GM13977 (cell line): Measurements from ENCODE around the gene CADM1.

ENCODE experiments used
- DNase-seq: peaks from one replicate; pipeline ENCODE4 v3.0.0; 2012; ENCODE audit warnings: low spot score
- in situ Hi-C: fragments of 300-500 bp; cut with MboI; formaldehyde crosslinking; loops from one replicate; pipeline ENCODE4 v1.12.0; 2022; ENCODE audit warnings: low sequenced_read_pairs, low pct_unique_long_range_greater_than_20kb, mixed read lengths, inconsistent platforms; ENCODE audit not compliant: unreplicated experiment
- TF ChIP-seq, protein P1 (sequence below): IDR thresholded peaks from 2 replicates; pipeline ENCODE4 v1.5.1; 2012; ENCODE audit warnings: mild to moderate bottlenecking, control low read depth; ENCODE audit not compliant: insufficient read depth; ENCODE audit errors: extremely low read depth, missing control alignments

Gene CADM1

DNA sequence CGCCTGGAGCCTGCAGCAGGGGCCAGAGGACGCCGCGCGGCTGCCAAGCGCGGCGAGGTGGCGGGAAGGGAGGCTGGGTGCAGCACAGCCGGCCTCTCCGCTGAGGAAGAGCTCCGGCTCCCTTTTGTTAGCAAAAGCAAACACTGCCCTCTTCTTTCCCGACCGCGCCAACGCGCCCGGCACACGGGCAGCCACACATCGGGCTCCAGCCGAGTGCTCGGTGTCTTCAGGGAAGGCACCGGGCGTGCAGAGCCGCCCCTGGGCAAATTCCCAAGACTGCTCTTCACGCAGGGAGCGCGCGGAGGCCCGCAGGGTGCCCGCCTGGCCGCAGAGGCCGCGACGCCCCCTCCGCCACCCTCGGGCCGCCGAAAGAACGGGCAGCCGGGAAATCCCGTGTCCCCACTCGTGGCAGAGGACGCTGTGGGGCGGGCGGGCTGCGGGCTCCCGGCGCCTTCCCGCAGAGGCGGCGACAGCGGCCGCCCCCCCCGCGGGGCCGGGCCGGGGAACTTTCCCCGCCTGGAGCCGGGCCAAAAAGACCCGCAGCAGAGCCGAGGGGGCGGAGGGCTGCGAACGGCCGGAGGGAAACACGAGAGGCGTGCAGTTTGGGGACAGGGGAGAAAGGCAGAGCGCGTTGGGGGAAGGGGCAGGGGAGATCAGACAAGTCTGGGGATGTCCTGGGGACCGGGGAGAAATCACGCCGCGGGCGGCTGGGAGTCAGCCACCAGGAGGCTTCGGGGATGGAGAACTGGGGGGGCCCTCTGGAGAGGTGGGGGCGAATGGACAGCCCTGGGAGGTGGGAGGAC lies 931 bp downstream of the CADM1 start:
- TF ChIP-seq, protein P1, sequence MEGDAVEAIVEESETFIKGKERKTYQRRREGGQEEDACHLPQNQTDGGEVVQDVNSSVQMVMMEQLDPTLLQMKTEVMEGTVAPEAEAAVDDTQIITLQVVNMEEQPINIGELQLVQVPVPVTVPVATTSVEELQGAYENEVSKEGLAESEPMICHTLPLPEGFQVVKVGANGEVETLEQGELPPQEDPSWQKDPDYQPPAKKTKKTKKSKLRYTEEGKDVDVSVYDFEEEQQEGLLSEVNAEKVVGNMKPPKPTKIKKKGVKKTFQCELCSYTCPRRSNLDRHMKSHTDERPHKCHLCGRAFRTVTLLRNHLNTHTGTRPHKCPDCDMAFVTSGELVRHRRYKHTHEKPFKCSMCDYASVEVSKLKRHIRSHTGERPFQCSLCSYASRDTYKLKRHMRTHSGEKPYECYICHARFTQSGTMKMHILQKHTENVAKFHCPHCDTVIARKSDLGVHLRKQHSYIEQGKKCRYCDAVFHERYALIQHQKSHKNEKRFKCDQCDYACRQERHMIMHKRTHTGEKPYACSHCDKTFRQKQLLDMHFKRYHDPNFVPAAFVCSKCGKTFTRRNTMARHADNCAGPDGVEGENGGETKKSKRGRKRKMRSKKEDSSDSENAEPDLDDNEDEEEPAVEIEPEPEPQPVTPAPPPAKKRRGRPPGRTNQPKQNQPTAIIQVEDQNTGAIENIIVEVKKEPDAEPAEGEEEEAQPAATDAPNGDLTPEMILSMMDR, result peak; percentile 42
- DNase-seq, result peak; percentile 67
- in situ Hi-C loops, result no loop called here

- in situ Hi-C loops, result no loop called here
- TF ChIP-seq, protein P1, result no peak
Observed at GRCh38 chr11:115502636-115503082, 1.6 kb downstream of the CADM1 start.

GRCh38 chr11:115501893-115502589 lies 2.2 kb downstream of the CADM1 start:
- in situ Hi-C loops, result no loop called here
- peak; percentile 38 for DNase-seq
- TF ChIP-seq, protein P1, result no peak

More at GRCh38 chr11:115502636-115503082, 1.6 kb downstream of the CADM1 start:
- no peak for DNase-seq

DNA sequence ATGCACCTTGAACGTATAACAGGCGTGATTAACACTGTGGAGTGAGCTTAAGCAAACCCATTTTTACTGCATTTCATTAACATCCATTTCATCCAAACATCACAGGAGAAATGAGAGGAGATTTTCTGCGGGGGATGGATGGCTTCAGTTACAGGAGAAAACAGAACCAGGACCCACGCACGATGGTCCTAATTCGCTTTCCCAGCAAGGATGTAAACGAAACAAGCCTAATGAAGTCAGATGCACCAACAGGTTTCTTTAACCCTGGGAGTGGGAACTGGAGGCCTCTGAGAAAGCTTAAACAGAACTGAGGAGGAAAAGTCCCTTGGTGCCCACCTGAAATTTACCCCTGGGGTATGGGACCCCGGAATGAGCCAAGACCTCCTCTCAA lies 2.7 kb downstream of the CADM1 start:
- DNase-seq, result no peak
- TF ChIP-seq, protein P1, result no peak
- in situ Hi-C loops, result no loop called here

DNA sequence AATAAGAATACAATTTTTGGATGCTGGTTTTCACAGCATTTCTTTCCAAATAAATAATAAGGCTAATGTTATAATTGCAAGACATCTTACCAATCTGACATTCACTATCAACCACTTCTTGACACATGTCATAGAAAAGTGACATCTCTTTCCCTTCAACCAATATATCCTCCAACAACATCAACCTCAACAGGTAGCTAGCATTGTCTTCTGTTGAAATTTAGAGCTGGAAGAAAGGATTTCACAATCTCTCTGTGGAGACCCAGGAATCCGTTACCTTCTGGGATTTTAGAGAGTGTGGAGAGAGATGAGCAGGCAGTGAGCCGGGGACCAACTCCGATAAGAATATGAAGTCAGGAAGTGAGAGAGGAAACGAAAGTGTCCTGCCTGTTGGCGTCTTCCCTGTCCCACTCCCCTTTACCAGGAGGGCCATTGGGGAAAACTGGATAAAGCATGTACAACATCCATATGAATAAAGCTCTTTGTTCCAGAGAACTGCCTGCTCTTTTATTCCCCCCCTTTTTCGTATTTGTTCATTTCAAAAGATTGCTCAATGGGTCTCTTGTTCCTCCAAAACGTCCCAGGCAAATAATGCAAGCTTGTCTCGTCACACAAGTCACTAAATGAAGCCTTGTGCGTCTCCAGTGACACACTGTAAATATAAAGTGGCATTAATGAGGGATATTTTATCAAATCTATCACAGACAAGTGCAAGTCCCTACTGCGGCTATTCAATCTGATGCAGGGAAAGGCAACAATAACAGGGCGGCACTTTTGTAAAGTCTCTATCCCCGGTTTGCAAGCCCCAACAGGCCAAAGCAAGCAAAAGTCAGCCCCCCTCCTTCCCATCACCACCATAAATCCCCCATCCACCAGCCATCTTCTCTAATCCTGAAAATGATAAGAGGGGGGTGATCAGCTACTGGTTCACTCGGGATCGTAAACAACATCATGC lies 3.4 kb downstream of the CADM1 start:
- DNase-seq, result no peak
- in situ Hi-C loops, result no loop called here
- TF ChIP-seq, protein P1, result no peak

DNA sequence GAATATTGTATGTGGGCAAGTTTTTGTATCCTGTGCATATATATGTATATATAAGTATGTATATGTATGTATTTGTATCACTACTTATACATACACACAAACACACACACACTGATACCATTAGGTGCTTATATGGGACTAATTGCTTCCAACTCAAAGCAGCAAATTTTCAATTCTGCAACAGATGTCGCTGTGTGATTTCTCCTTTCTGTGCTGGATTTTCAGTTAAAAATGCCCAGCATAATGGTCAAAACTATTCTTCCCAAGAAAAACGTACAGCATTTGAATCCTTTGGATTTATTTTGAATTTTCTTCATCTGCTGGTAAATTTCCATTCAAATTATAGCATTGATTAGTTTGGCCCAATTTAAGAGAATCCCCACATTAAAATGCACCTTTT lies 4.3 kb downstream of the CADM1 start:
- in situ Hi-C loops, result no loop called here
- DNase-seq, result no peak
- TF ChIP-seq, protein P1, result no peak
